HG03060 (cell line): ENCODE results near the gene MRPL58.
"Not testable (repeated sequence)": the region's sequence is repeated elsewhere in the genome, so short reads cannot be mapped to it uniquely, and the experiment has no call there.

ENCODE experiments used
- ATAC-seq: cut with Tn5 transposase; IDR thresholded peaks from one replicate; pipeline ENCODE4 v1.9.1; 2021; ENCODE audit warnings: low read depth, moderate number of reproducible peaks; ENCODE audit not compliant: unreplicated experiment

MRPL58 gene

DNA sequence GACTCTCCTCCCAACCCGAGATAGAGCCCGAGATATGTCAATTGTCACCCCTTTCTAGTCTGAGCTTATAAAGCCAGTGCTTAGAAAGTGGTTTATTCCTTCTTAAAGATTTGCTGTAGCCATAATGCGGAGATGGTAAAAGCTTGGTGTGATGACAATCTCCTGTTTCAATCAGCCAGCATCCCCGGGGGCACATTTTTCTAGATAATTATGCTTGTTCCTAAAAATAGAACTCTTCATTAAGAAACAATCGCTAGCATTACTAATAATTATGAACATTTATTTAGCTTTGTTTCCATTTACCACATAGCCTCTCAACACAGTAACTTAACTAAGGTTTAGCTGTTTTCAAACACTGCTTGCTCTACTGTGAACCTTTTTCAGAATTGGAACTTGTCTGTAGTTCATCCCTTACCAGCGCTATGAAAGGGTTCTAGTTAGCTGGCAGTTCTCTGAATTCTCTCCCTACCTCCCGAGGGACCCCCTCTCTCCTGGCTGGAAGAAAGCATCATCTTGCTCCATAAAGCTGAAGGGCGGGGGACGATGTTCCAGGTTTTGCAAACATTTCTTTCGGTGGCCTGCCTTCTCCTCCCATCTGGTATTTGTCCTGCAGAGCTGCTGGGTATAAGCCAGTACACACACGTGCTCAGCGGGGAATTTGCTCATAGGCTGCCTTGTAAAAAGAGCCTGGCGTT, 922 bp upstream of the MRPL58 start:
- ATAC-seq: no peak

DNA sequence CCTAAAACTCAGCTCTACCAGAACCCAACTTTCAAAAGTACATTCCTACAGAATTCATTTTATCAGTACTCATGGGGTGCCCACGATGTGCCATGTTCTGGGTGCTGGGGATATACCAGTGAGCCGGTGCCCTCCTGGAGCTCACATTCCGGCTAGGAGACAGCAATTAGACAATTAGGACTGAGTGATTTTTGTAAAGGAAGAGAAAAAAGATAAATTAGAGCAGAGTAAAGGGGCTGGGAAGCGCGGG, 449 bp upstream of the MRPL58 start:
- ATAC-seq: no peak

DNA sequence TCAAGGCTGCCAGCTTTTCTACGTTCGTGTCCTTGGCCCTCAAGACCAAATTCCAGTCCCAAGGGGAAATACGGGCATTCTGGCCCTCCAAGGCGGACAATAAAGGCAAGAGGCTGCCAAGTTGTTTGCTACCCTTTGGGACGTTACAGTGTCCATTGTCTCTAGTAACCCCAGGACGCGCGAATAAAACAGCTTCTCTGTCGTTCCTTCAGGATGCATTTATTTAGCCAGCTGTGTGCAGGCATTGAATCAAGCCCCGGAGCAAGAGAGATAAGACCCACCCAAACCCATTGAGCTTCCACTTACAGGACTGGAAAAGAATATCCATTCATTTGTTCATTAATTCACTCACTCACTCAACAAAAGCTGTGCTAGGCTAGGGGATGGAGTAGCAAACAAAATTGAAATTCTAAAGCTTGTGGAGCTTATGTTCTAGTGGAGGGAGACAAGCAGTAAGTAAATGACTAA, 656 bp downstream of the MRPL58 start:
- no peak for ATAC-seq

DNA sequence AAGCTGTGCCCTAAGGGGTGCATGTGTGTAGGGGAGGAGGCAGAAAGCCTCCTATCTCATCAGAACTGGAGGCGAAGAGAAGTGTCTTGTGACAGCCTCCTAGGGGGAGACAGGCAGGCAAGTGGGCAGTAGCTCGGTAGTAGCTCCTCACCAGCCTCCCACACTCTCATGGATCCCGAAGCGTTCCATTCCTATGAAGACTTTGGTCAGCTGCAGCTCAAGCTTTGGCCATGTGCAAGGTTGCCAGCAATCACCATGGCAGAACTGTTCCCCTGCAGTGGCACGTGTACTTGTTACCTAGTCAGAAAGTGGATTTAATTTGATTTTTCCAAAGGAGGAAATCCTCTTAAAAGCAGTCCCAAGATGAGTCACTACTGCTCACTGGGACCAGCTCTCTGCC, 6.7 kb downstream of the MRPL58 start:
- ATAC-seq: no peak

DNA sequence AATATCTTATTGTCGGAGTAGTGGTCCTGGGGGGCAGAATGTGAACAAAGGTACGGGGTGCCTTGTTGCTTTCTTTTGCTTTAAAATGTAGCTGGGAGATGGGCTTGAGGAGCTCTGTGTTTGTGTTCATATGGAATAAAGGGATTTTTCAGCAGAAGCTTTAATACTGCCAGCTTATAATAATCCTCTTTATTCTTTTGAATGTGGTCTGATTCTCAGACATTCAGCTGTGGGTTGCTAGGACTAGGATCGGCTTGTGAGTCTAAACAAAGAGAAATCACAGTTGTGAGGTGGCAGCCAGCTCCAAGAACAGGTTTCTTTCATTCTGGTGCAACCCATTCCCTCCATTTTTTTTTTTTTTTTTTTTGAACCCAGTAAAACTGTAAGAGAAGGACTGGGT, 7.2 kb downstream of the MRPL58 start:
- ATAC-seq: no peak

DNA sequence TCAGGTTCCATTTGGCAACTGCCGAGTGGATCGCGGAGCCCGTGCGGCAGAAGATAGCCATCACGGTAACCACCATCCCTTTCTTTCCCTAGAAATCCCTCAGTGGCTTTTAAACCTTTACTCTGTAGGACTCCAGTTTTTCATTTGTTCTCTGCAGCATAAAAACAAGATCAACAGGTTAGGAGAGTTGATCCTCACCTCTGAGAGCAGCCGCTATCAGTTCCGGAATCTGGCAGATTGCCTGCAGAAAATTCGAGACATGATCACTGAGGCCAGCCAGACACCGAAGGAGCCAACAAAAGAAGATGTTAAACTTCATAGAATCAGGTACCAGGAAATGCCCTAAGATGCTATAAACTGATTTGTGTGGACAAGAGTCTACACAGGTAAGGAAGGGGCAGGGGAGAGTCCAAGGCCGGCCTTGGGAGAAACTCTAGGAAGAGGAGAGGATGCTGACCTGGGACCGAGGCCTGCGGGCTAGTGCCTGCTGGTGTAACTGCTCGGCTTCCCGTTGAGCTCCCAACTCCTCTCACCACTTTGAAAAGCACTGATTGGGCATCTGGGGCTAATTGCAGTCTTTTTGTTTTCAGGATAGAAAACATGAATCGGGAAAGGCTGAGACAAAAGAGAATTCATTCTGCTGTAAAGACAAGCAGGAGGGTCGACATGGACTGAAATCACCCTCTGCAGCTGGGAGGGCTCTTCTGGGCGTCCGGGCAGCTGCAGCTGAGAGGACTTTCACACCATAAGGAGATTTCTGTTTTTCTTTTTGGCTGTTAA, 8.1 kb downstream of the MRPL58 start:
- ATAC-seq: no peak

DNA sequence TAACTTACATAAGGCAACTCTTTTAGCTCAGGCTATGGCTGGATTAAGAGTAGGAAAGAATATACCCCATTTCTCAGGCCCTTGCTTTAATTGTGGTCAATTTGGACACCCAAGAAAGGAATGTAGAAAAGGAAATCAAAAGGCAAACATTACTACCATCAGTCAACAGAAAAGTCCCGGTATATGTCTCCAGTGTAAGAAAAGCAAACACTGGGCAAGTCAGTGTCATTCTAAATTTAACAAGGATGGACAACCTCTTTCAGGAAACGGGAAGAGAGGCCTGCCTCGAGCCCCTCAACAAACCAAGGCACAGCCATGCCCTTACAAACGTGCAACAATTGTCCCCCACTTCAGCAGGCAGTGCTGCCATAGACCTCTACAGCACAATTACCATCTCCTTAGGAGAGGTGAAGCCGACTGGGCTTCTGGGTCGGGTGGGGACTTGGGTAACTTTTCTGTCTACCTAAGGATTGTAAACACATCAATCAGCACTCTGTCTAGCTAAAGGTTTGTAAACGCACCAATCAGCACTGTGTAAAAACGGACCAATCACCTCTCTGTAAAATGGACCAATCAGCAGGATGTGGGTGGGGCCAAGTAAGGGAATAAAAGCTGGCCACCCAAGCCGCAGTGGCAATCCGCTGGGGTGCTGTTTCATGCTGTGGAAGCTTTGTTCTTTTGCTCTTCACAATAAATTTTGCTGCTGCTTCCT, 12.4 kb downstream of the MRPL58 start:
- no peak for ATAC-seq

DNA sequence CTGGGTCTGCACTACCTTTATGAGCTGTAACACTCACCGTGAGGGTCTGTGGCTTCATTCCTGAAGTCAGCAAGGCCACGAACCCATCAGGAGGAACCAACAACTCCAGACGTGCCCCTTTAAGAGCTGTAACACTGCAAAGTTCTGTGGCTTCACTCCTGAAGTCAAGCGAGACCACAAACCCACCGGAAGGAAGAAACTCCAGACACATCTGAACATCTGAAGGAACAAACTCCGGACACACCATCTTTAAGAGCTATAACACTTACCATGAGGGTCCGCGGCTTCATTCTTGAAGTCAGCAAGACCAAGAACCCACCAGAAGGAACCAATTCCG, 12.9 kb downstream of the MRPL58 start:
- ATAC-seq: not testable (repeated sequence)

DNA sequence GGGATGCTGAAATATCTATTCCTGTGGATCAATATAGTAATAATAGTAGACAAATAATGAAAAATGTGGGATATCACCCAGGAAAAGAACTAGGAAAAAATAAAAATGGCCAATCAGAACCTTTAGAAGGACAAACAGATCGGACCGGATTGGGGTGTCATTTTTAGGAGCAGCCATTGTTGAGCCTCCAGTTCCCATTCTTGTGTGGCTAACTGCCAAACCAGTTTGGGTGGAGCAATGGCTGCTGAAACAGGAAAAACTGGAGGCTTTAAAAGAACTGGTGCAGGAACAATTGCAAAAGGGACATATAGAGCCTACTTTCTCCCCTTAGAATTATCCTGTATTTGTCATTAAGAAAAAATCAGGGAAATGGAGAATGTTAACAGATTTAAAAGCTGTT, 14.2 kb downstream of the MRPL58 start:
- not testable (repeated sequence) for ATAC-seq

DNA sequence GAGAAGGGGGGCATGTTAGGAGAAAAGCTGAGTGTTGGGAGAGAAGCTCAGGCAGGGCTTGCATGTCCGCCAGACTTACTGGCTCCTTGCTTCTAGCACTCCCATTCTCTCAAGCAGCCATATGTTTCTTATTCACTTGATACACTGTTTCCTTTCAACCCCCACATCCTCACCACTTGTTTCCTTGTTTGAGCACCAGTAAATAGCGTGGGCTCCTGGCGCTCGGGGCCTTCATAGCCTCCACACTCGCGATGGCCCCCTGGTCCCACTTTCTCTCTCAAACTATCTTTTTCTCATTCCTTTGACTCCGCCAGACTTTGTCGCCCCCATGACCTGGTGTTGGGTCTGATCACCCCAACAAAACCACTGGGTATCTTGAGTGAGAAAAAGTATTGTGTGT, 17.7 kb downstream of the MRPL58 start:
- ATAC-seq: no peak

DNA sequence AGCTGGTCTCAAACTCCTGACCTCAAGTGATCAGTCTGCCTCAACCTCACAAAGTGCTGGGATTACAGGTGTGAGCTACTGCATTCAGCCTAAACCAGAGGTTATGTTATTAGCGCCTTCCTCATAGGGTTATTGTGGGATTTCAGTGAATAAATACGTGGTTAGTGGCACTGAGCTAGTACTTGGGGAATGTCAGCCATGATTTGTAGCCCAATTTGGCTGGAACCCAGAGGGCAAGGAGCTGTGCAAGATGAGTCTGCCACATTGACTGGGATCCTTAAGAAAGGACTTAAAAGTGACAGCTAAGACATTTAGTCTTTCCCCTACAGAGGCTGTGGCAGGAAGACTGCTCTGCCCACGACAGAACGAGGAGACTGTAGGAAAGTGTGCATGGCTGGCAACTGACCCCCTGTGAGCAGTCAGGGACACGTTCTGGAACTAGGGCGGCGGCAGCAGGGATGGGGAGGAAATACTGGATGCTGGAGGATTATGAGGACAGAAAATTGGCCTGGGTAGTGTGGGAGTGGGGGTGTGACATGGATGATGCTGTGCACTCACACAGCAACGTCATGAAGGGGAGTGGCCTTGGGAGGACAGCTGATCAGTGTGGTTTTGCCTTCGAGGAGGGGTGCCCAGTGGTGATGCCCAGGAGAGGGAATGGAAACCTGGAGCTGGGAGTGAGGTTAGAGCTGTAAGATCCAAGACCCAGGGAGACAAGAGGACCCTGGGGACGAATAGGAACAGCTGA, 19.7 kb downstream of the MRPL58 start:
- ATAC-seq: no peak

DNA sequence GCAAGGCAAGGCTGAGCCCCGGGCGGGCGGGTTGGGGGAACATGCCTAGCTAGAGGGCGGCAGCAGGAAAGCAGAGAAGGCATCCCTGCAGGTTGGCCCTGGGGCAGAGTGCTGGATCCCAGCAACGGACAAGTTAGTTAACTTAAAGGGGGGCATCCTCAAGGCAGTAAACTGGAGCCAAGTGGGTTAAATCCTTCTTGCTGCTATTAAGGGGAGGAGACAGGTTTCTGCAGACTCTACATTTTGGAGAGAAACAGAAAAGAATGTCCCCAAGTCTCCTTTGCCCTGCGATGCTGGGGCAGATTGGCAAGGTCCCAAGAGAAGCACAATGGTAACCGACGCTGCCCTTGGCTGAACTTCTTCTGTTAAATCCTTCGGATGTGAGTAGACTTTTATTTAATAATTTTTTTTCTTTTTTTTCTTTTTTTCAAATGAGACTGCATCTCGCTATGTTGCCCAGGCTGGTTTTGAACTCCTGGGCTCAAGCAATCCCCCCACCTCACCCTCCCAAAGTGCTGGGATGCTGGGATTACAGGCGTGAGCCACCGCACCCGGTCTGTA, 20.3 kb downstream of the MRPL58 start:
- ATAC-seq: no peak

DNA sequence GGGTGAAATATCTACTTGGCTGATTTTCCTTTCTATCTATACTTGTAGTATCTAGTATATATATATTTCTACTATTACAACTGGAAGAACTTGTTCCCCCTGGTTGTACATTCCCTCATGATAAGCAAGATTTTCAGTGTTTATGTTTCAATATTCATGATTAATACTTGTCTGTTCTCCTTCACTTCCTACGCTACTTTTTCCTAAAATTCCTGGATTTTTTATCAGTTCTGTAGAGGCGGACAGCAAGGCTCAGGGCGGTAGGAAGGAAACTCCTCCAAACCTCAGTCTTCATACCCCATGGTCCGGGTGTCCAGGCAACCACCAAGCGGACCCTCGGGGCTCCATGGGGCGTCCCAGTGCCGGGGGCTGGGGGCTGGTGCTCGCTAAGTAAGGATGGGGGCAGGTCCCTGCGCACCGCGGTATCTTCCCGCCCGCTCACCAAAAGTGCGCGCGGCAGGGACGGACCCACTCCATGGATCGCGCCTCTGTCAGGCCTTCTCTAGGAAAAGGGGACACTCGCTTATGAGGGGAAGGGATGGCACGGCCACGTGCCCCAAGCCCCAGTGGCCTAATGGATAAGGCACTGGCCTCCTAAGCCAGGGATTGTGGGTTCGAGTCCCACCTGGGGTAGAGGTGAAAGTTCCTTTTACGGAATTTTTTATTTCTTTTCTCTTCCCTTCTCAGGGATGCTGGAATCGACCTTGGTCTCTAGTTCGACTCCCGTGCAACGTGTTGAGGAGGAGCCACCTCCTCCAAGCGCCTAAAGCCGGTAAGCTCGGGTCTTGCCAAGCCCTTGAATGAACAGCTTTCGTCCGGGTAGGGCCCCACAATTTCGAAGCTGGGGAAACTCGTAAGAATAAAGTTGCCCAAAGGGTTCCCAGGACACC, 21.1 kb downstream of the MRPL58 start:
- no peak for ATAC-seq

DNA sequence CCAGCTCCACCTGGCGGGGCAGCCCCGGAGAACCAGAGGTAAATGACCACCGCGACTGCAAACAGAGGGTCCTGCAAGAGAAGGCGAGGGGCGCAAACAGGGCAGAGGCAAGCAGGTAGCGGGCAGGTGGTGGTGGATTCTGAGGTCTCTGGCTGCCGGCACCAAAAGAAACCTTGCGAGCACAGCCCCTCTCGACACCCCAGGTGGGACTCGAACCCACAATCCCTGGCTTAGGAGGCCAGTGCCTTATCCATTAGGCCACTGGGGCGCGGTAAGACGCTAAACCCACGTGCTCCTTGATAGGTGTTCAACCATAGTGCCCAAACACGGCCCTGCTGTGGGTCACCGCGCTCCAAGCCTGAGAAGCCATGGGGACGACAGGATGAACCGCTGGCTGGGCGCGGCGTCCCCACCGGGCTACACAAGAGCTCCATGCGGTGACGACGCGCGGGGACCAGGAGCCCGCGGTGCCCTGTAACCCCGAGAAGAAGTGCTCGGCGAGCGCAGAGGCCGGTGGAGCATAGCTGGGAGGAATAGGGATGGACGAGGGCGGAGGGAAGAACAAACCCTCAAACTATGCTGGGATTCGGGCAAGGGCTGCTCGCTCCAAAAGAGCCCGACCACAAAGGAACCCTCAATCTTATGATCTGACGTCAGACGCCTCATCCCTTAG, 21.9 kb downstream of the MRPL58 start:
- ATAC-seq: no peak

DNA sequence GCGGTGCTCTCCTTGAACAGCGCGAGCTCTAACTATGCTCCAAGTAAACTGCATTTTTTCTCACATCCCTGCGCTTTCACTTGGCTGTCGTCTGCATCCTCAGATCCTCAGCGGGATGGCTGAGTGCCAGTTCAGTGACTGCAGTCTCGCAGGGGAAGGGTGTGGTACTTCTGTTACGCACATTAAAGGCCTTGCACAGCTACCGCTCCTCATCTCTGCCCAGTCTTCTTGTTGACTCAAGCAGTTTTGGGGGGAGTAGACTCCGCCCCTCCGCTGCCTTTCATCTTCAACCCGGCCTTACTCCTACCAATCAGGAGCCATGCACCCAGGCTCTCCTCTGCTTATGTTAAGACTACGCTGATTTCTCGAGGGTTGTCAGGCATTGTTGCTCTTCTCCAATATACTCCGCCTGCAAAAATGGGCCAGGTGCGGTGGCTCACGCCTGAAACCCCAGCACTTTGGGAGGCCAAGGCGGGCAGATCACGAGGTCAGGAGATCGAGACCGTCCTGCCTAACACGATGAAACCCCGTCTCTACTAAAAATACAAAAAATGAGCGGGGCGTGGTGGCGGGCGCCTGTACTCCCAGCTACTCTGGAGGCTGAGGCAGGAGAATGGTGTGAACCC, 24.3 kb downstream of the MRPL58 start:
- no peak for ATAC-seq

DNA sequence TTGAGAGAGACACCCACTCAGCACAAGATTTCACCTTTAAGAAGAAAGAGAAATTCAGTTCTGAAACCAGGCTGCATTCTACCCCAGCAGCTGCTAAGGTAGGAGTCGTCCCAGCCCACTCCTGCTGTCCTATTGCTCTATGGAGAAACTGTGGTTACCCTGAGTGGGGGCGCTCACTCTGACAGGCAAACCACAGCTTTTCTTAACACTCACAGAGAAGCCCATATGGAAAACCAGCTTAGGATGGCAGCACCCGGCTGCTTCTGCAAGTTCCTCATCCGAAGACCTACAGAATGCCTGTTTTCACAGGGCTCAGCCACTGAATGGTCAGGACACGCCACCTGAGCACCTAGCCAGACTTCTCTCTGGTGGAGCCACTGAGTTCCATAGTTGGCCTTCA, 26.8 kb downstream of the MRPL58 start:
- ATAC-seq: no peak

DNA sequence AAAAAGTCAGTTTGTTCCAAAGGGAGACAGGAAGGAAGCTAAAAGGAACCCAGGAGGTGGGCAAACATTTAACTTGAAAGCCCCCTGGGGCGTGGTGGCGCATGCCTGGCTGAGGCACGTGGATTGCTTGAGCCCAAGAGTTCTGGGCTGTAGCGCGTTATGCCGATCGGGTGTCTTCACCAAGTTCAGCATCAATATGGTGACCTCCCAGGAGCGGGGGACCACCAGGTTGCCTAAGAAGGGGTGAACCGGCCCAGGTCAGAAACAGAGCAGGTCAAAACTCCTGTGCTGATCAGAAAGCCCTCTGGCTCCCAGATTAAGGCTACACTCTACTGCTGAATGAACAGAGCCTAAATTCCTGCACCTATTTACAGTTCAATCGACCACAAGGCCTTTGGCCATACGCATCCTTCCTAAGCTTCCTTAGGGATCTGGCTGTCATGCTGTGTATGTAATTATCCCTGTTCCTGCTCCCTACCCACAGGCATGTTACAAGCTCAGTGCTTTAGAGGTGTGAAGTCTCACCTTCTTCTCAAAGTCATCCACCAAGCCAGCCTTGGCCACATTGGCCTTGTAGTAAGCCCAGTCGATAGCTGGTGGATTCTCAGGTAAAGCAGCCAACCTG, 29.3 kb downstream of the MRPL58 start:
- ATAC-seq: no peak

DNA sequence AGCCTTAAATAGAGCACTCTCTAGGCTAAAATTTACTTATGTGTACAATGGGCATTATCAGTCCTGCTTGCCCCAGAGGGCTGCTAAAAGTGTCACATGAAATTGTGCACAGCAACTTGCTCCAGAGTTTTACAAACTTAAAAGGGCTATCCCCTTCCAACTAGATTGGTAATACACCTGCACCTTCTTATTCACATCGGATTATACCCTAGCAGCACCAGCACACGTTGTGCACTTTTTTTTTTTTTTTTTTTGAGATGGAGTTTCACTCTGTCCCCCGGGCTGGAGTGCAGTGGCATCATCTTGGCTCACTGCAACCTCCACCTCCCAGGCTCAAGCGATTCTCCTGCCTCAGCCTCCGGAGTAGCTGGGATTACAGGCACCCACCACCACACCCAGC, 31.3 kb downstream of the MRPL58 start:
- not testable (repeated sequence) for ATAC-seq
